ACC112 (cell line): Measurements from ENCODE around the gene FGD5.

ENCODE experiments used
- H2AFZ ChIP-seq: fragments of 200-600 bp; sonication (generic); one replicate; pipeline ENCODE4 v1.6.0; 2017; ENCODE audit warnings: antibody characterized with exemption, low read length; ENCODE audit not compliant: unreplicated experiment
- H3K27ac ChIP-seq: fragments of 200-600 bp; sonication (generic); 2 replicates; pipeline ENCODE4 v1.5.1; 2014; ENCODE audit warnings: low read depth, mild to moderate bottlenecking, antibody characterized with exemption, low read length, moderate library complexity
- H3K27me3 ChIP-seq: fragments of 200-600 bp; sonication (generic); 2 replicates; pipeline ENCODE4 v1.6.1; 2014; ENCODE audit warnings: mild to moderate bottlenecking, antibody characterized with exemption, low read length, moderate library complexity, mixed read lengths; ENCODE audit not compliant: insufficient read depth
- H3K36me3 ChIP-seq: fragments of 200-600 bp; sonication (generic); 2 replicates; pipeline ENCODE4 v1.6.1; 2016; ENCODE audit warnings: mild to moderate bottlenecking, antibody characterized with exemption, low read length, moderate library complexity, mixed read lengths; ENCODE audit not compliant: insufficient read depth
- H3K4me1 ChIP-seq: fragments of 200-600 bp; sonication (generic); one replicate; pipeline ENCODE4 v1.6.1; 2016; ENCODE audit warnings: low read length, mixed read lengths; ENCODE audit not compliant: insufficient read depth, unreplicated experiment, control insufficient read depth
- H3K4me3 ChIP-seq: fragments of 200-600 bp; sonication (generic); 2 replicates; pipeline ENCODE4 v1.5.1; 2014; ENCODE audit warnings: mild to moderate bottlenecking, low read depth, low read length
- H3K79me2 ChIP-seq: fragments of 200-600 bp; sonication (generic); one replicate; pipeline ENCODE4 v1.6.0; 2016; ENCODE audit warnings: low read length; ENCODE audit not compliant: control insufficient read depth, unreplicated experiment, insufficient read depth

The FGD5 gene

DNA sequence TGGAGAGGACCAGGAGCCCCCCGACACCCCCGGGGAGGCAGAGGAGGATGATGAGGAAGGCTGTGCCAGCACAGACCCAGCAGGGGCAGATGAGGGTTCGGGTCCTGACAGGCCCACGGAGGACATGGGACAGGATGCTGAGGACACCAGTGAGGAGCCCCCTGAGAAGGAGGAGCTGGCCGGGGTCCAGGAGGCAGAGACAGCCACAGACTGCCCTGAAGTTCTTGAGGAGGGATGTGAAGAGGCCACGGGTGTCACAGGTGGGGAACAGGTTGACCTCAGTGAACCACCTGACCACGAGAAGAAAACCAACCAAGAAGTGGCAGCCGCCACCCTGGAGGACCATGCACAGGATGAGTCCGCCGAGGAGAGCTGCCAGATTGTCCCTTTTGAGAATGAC, 909 bp downstream of the FGD5 start:
- Histone ChIP-seq H3K4me1 (no peaks in the 10 kb centered on the region), H3K27ac (no peak overlapping the region), H3K36me3 (no peaks in the 10 kb centered on the region), H2AFZ (no peak overlapping the region), H3K4me3 (no peak overlapping the region), H3K27me3 (peaks cover 62% of the 10 kb centered on the region), H3K79me2 (no peaks in the 10 kb centered on the region)

GRCh38 chr3:14820156-14820555, 1.4 kb downstream of the FGD5 start:
- no peaks in the 10 kb centered on the region for H3K4me1 ChIP-seq
- H3K36me3 ChIP-seq: no peaks in the 10 kb centered on the region
- H2AFZ ChIP-seq: no peak overlapping the region
- peaks cover 62% of the 10 kb centered on the region for H3K27me3 ChIP-seq
- H3K4me3 ChIP-seq: no peak overlapping the region
- no peak overlapping the region for H3K27ac ChIP-seq
- H3K79me2 ChIP-seq: no peaks in the 10 kb centered on the region

GRCh38 chr3:14821151-14821550, 2.4 kb downstream of the FGD5 start:
- Histone ChIP-seq H3K4me3 (no peak overlapping the region), H3K79me2 (no peaks in the 10 kb centered on the region), H3K27me3 (peaks cover 64% of the 10 kb centered on the region), H2AFZ (no peak overlapping the region), H3K4me1 (no peaks in the 10 kb centered on the region), H3K36me3 (no peaks in the 10 kb centered on the region), H3K27ac (no peak overlapping the region)

DNA sequence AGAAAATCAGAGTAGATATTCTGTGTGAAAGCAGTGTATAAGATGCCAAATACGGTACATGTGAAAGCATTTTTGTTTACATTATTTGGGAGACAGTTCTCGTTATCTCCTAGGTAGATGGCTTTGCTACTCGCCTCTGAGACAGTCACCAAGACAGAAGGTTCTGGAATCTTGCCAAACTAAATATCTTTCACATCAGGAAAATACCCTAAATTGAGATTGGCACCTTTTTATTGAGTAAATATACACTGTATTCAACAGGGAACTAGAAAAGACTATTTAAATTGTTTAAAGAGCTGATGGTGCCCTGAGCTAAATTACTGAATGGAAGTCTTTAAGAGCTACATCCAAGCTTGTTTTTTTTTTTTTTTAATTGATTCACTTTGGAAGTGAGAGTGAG, 3.4 kb downstream of the FGD5 start:
- Histone ChIP-seq H2AFZ (no peak overlapping the region), H3K79me2 (no peaks in the 10 kb centered on the region), H3K36me3 (no peaks in the 10 kb centered on the region), H3K4me1 (no peaks in the 10 kb centered on the region), H3K4me3 (no peak overlapping the region), H3K27me3 (peaks cover 66% of the 10 kb centered on the region), H3K27ac (no peak overlapping the region)

DNA sequence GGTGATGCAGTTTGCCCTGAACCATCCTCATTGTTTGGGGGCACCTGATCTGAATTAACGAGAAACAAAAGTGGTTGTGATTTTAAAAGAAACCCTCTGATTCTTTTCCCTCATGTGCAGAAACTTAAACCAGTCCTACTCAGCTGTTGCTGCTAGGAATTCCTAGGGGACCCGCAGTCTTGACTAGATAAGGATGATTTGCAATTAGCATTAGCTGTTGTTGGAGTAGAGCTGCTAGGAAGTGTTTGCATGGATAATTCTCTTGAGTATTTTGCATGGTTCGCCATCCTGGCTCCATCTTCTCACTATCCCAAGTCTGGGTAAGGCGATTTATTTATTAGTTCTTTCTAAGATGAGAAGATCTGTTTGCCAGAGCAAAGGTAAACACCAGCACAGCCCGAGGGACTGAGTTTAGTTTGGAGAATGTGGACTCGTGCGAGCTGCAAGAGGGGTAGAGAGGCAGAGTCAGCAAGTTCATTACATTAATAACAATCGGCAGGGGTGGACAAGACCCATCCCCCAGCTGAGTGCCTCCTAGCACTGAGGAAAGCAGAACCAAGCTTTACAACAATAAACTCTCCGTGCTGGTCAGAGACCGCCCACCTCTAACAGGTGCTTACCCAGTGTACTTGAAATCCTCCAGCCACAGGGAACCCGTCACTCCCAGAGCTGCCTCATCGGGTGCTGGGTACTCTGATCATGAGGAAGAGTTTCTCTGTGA, 4.1 kb downstream of the FGD5 start:
- H3K4me1 ChIP-seq: no peaks in the 10 kb centered on the region
- H3K79me2 ChIP-seq: no peaks in the 10 kb centered on the region
- no peak overlapping the region for H3K27ac ChIP-seq
- H3K36me3 ChIP-seq: no peaks in the 10 kb centered on the region
- H2AFZ ChIP-seq: no peak overlapping the region
- H3K4me3 ChIP-seq: no peak overlapping the region
- peaks cover 66% of the 10 kb centered on the region for H3K27me3 ChIP-seq

DNA sequence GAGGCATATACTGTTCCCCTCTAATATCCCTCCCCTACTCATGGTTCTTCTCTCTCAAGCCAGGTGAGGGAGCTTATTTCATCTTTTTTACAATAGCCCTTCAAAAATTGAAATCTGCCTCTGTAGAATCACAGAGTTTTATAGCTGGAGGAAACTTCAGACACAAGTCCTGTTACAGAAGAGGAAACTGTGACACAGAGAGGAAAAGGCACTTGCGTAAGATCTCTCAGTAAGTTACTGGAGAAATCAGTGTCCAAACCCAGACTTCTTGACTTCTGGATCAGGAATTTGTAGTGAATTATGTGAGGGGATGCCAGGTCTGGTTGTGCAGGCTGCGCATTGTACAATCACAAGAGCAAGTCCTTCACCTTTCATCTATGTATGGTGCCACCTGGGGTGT, 4.6 kb downstream of the FGD5 start:
- no peak overlapping the region for H2AFZ ChIP-seq
- H3K4me3 ChIP-seq: no peak overlapping the region
- H3K4me1 ChIP-seq: no peaks in the 10 kb centered on the region
- no peaks in the 10 kb centered on the region for H3K79me2 ChIP-seq
- H3K27ac ChIP-seq: no peak overlapping the region
- no peaks in the 10 kb centered on the region for H3K36me3 ChIP-seq
- H3K27me3 ChIP-seq: peaks cover 68% of the 10 kb centered on the region

- Histone ChIP-seq H3K79me2 (no peaks in the 10 kb centered on the region), H2AFZ (no peak overlapping the region), H3K36me3 (no peaks in the 10 kb centered on the region), H3K4me3 (no peak overlapping the region), H3K27ac (no peak overlapping the region), H3K27me3 (peaks cover 74% of the 10 kb centered on the region), H3K4me1 (no peaks in the 10 kb centered on the region)
These were observed 5.3 kb downstream of the FGD5 start for GRCh38 chr3:14823910-14824629.

DNA sequence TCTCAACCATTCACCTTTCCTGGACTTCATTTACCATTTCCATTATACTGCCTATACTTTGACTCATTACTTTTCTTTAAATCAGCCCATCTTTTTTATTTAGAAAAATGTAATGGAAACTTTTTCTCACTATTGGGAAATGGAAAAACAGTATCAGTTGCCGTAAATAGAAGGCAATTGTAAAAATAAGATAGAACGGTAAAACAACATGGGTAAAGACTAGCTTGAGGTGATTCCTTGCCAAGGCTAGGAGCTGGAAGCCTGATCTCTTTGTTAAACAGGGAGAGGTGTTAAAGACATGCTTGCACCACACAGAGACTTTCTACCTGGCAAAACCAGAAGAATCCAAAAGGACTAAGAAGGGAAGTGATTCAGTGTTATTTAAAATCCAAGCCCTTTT, 5.9 kb downstream of the FGD5 start:
- peaks cover 79% of the 10 kb centered on the region for H3K27me3 ChIP-seq
- H3K4me3 ChIP-seq: no peak overlapping the region
- no peak overlapping the region for H2AFZ ChIP-seq
- no peaks in the 10 kb centered on the region for H3K79me2 ChIP-seq
- no peaks in the 10 kb centered on the region for H3K36me3 ChIP-seq
- H3K4me1 ChIP-seq: no peaks in the 10 kb centered on the region
- H3K27ac ChIP-seq: no peak overlapping the region

DNA sequence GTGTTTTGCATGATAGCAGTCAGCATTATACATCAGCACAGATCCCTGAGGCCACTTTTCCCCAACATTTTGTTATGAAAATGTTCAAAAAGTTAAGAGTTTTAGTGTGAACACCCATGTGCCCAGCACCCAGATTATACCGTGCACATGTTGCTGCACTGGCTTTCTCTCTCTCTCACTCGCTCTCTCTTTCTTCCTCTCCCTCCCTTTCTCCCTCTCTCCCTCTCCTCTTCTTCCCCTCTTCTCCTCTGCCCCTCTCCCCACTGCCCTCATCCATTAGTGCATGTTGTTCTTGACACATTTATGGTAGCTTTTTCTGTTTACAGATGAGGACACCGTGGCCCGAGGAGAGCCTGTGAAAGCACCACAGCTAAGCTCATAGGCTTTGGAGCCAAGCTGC, 7.3 kb downstream of the FGD5 start:
- no peak overlapping the region for H2AFZ ChIP-seq
- H3K27me3 ChIP-seq: peaks cover 90% of the 10 kb centered on the region
- no peaks in the 10 kb centered on the region for H3K79me2 ChIP-seq
- no peak overlapping the region for H3K27ac ChIP-seq
- no peaks in the 10 kb centered on the region for H3K36me3 ChIP-seq
- H3K4me1 ChIP-seq: no peaks in the 10 kb centered on the region
- no peak overlapping the region for H3K4me3 ChIP-seq

DNA sequence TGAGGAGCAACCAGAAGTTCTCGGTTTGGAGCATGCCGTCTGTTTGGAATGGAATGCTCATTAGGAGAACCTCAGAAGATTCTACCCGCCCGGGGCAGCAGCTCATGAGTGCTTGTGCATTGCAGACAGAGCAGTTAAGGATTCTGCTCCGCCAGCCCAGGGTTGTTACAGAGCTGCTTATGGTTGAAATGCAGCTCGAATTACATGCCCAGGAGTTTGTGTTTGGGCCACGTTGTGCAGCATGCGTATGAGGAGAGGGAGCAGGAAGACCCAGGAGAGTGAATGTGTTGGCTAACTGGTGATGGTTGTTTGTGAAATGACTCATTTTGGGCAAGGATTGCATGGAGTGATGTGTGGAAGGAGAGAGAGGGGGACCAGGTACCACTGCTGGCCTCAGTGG, 9.0 kb downstream of the FGD5 start:
- no peak overlapping the region for H3K4me3 ChIP-seq
- no peaks in the 10 kb centered on the region for H3K79me2 ChIP-seq
- H3K27ac ChIP-seq: no peak overlapping the region
- H3K27me3 ChIP-seq: peaks cover 93% of the 10 kb centered on the region
- no peak overlapping the region for H2AFZ ChIP-seq
- no peaks in the 10 kb centered on the region for H3K36me3 ChIP-seq
- no peaks in the 10 kb centered on the region for H3K4me1 ChIP-seq

DNA sequence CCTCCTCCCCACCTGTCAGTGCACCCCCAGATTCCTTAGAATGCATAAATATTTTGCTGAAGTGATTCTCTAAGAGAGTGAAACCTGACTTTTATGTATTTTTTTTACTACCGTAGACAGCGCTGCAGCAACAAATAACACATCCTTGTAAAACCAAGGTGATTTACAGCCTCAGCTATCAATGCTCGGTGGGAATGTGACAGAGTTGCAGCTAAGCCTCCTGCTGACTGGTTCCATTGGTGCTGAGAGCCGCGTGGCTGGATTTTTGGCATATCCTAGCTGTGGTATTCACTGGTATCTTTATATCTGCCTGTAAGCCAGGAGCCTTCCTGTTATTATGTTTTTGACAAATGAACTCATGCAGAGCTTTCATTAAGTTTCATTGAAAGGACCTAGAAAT, 11.0 kb downstream of the FGD5 start:
- Histone ChIP-seq H3K79me2 (no peaks in the 10 kb centered on the region), H3K27me3 (peaks cover 99% of the 10 kb centered on the region), H3K4me1 (no peaks in the 10 kb centered on the region), H3K4me3 (no peak overlapping the region), H2AFZ (no peak overlapping the region), H3K36me3 (no peaks in the 10 kb centered on the region), H3K27ac (no peak overlapping the region)
